GM19463 (cell line): ENCODE data around the gene KIF20A.
"Not testable (repeated sequence)": the region's sequence is repeated elsewhere in the genome, so short reads cannot be mapped to it uniquely, and the experiment has no call there.

Experiments
- ATAC-seq: cut with Tn5 transposase; IDR thresholded peaks from one replicate; pipeline ENCODE4 v1.9.1; 2021; ENCODE audit warnings: mild to moderate bottlenecking, moderate library complexity; ENCODE audit not compliant: unreplicated experiment

The KIF20A gene

GRCh38 chr5:138182808-138183207 is 3.9 kb downstream of the KIF20A start:
- no peak for ATAC-seq

DNA sequence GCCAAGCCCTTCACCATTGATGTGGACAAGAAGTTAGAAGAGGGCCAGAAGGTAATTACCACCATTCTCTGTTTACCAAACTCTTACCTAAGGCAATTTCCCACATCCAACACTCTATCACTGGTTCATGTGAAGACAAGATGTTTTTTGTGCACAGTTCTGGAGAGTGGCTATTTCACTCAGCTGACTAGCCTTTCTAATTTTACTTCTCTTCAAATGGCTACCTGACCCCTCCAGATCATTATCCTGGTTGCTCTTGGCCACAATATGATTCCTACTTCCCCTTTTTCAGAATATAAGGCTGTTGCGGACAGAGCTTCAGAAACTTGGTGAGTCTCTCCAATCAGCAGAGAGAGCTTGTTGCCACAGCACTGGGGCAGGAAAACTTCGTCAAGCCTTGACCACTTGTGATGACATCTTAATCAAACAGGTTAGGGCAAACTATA is 7.1 kb downstream of the KIF20A start:
- ATAC-seq = no peak

DNA sequence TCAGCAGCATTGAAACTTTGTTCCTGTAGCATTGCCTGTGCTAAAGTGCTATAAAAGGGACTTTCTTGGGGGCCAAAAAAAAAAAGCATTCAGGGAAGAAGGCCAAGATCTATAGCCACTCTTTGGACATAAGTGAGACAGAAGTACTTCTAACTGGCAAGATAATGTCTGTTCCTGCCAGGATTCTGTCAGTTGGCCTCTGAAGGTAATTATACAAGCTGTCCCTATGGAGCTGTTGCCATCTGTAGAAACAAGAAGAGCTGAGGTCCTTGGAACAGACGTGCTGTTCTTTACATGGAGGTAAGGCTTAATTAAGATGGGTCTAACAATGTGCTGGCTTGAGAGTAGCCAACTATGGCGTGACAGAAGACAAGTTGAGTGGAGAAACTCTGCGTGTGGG is 9.7 kb downstream of the KIF20A start:
- no peak for ATAC-seq

- no peak for ATAC-seq
Measured at GRCh38 chr5:138192826-138193225, 13.9 kb downstream of the KIF20A start.

DNA sequence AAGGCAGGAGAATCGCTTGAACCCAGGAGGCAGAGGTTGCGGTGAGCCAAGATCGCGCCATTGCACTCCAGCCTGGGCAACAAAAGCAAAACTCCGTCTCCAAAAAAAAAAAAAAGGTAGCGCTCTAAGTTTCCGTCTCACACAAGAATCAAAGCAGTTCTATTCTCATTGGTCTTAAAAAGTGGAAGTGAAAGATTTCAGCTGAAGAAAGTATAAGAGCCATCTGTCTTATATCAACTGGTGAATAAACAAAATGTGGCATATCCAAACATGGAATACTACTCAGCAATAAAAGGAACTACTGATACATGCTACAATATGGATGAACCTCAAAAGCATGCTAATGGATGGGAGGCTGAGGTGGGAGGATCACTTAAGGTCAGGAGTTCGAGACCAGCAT is 14.9 kb downstream of the KIF20A start:
- ATAC-seq = not testable (repeated sequence)

DNA sequence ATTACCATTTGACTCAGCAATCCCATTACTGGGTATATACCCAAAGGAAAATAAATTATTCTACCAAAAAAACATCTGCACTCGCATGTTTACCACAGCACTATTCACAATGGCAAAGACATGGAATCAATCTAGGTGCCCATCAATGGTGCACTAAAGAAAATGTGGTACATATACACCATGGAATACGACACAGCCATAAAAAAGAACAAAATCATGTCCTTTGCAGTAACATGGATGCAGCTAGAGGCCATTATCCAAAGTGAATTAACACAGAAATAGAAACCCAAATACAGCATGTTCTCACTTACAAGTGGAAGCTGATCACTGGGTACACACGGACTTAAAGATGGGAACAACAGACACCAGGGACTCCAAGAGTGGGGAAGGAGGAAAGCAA is 32.1 kb downstream of the KIF20A start:
- no peak for ATAC-seq

- peak; percentile 18 for ATAC-seq
Measured at GRCh38 chr5:138212828-138213160, 33.9 kb downstream of the KIF20A start.

DNA sequence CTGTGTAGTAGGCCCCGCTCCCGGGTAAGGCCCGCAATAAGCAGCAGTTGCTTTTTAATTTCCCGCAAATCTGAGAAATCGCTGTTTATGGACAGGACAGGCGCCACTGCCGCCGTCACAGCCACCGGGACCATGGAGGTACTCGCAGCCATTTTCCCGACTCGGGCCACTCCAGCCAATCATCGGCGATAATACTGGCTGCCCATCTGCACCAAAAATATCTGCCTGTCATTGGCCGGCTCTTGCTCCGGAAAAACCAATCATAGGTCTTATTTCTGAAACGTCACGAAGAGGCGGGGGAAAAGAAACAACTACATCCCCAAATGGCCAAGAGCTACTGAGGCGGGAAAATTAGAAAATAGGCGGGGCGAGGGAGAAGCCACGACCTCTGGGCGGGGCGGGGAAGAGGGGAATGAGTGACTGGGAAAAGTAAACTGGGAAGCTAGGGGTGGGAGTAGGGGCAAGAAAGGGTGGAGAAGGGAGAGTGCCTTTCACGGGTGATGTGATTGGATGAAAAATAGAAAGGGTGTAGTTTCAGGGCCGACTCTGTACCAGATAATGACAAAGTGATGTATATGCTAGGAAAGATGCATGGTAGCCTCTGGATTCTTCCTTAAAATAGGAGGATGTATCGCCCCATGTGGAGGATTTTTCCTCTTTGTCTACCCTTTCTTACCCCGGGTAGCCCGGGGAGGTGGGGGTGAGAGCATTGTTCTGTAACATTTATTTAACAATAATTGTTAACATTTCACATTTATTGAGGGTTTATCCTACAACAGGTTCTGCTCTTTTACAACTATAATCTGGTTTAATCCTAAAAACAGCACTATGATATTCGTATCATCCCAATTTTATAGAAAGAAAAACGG is 34.5 kb downstream of the KIF20A start, which contains the start of gene CDC23:
CDC23 (minus strand) TSS at position 163 of the 869 bp plus-strand sequence; CDS start at position 152, 11 bp downstream.
- ATAC-seq = peak; percentile 96

DNA sequence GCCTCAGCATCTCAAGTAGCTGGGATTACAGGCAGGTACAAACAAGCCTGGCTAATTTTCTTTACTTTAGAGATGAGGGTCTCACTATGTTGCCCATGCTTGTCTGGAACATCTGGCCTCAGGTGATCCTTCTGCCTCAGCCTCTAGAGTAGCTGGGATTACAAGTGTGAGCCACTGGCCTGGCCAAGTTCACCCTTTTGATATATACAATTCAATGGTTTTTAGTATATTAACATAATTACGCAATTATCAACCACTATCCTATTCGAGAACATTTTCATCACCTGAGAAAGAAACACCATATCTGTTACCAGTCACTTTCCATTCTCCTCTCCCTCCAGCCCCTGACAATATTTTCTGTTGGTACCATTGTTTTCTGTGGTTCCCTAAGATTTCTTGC is 37.9 kb downstream of the KIF20A start:
- no peak for ATAC-seq

DNA sequence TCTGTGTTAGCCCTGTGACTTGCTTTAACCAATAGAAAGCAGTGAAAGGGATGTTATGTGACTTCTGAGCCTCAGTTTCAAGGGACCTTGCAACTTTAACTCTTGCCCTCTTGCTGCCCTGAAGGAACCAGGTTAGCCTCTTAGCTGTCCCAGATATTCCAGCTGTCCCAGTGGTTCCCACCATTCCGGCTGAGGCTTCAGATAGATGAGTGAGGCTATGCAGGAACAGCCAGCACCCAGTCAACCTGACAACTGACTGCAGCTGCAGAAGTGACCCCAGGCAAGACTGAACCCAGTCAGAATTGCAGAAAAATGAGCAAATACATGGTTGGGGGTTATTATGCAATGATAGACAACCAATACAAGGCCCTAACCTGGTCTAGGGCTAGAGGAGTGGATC is 44.6 kb downstream of the KIF20A start:
- no peak for ATAC-seq

GRCh38 chr5:138224712-138225111 is 45.8 kb downstream of the KIF20A start:
- no peak for ATAC-seq

DNA sequence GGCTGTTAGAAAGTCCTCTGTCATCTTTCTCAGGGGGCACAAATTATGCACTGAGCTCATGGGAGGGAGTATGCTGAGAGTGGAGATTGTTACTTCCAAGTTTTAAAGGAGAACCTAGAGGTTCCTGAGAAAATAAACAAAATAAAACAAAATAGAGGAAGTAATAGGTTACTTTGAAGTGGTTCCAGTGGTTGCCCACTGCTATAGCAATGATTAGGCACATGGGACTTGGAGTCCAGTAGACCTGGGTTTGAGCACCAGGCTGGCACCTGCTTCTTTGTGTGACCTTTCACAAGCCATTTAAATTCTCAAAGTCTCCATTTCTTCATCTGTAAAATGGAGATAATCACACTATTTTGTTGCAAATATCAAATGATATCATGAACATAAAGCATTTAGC is 48.0 kb downstream of the KIF20A start:
- ATAC-seq = no peak

DNA sequence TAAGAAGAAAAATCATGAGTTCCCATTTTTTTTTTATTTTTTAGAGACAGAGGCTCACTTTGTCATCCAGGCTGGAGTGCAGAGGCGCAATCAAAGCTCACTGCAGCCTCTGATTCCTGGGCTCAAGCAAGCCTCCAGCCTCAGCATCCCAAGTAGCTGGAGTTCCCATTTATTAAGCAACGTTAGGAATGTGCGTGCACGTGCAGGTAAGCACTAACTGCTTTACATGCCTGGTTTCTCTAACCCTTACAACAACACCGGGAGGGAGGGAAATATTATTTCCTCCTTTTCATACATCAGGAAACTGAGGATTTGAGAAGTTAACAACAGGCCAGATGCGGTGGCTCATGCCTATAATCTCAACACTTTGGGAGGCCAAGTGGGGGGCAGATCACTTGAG is 50.5 kb downstream of the KIF20A start:
- no peak for ATAC-seq

DNA sequence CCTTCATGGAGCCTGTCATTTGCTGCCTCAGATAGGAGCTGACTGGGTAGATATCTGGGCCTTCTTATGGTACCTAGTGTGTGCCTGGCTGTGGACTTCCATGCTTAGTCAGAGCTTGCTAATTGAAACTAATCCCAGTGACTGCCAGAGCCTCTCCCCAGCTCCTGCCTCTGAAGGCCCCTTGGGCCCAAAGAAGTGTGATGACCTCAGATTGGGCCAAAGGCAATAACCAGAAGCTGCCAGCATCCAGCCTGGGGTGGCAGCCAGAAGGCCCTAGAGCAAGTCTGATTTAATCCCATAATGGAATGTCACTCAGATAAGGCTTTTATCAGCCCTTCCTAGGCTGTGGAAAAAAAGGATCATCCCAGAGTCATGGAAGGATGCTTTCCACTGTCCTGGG is 51.3 kb downstream of the KIF20A start:
- no peak for ATAC-seq

- no peak for ATAC-seq
Measured at GRCh38 chr5:138230981-138231589, 52.2 kb downstream of the KIF20A start.

DNA sequence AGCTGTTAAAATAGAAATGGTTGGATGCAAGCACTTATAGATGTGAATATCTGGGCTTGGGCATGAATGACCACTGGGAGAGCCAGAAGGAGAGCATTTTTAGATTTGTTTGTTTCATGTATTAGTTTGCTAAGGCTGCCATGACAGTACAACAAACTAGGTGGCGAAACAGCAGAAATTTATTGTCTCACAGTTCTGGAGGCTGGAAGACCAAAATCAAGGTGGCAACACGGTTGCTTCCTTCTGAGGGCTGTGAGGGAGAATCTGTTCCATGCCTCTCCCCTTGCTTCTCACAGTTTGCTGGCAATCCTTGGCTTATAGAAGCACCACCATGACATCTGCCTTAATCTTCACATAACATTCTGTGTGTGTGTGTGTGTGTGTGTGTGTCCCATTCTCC is 54.4 kb downstream of the KIF20A start:
- ATAC-seq = no peak

DNA sequence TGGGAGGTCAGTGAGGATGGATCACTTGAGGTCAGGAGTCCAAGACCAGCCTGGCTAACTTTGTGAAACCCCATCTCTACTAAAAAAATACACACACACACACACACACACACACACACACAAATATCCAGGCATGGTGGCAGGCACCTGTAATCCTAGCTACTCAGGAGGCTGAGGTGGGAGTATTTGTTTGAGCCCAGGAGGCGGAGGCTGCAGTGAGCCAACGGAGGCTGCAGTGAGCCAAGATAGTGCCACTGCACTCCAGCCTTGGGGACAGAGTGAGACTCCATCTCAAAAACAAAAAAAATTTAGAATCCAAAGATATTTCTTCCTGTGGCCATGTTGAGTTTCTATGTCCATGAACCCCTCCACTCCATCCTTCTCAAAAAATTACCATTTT is 55.7 kb downstream of the KIF20A start:
- ATAC-seq = no peak
